ENCODE measurements around the gene CAMK1D. TPM values are rescaled to one million over a fixed set of nuclear protein-coding genes. Genes with fewer than 3 reads are reported as not detected.

Gene CAMK1D
- total RNA-seq, 1 experiment from 2014 or later = 6.0 TPM

GRCh38 chr10:12697764-12698163 is 348.4 kb downstream of the CAMK1D start:
- H3K4me1 ChIP-seq (replicated peaks; ENCODE audit: insufficient read depth) = peaks cover 9% of the 10 kb centered on the region; the same call in 1 of the 2 replicates
- H3F3A ChIP-seq (ENCODE audit: insufficient read depth, low read depth) = 0 out of 2 replicates have a peak, but pooled peaks cover 3% of the 10 kb centered on the region
- no peaks in the 10 kb centered on the region for H4K20me1 ChIP-seq (ENCODE audit: insufficient read depth)
- H3K4me2 ChIP-seq = no peak overlapping the region
- H3K36me3 ChIP-seq (ENCODE audit: low read depth) = no peaks in the 10 kb centered on the region
- no peak for DNase-seq
- no peak overlapping the region for H2AFZ ChIP-seq
- no peaks in the 10 kb centered on the region for H3K79me2 ChIP-seq (ENCODE audit: low read depth)
- BruUV-seq (replicated peaks) = no TSS peak
- no peaks in the 10 kb centered on the region for H3K27me3 ChIP-seq (ENCODE audit: insufficient read depth, low read depth)
- CTCF ChIA-PET = no interaction called here
- H3K27ac ChIP-seq = no peak overlapping the region
- H3K9me2 ChIP-seq (ENCODE audit: insufficient read depth) = no peaks in the 10 kb centered on the region
- H3K9me3 ChIP-seq (ENCODE audit: insufficient read depth, low read depth) = no peaks in the 10 kb centered on the region
- H3K4me3 ChIP-seq = no peak overlapping the region
- TF ChIP-seq, protein P1, sequence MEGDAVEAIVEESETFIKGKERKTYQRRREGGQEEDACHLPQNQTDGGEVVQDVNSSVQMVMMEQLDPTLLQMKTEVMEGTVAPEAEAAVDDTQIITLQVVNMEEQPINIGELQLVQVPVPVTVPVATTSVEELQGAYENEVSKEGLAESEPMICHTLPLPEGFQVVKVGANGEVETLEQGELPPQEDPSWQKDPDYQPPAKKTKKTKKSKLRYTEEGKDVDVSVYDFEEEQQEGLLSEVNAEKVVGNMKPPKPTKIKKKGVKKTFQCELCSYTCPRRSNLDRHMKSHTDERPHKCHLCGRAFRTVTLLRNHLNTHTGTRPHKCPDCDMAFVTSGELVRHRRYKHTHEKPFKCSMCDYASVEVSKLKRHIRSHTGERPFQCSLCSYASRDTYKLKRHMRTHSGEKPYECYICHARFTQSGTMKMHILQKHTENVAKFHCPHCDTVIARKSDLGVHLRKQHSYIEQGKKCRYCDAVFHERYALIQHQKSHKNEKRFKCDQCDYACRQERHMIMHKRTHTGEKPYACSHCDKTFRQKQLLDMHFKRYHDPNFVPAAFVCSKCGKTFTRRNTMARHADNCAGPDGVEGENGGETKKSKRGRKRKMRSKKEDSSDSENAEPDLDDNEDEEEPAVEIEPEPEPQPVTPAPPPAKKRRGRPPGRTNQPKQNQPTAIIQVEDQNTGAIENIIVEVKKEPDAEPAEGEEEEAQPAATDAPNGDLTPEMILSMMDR (conservative IDR thresholded peaks at IDR 0.05) = no peak
- no peak for TF ChIP-seq EZH2 (IDR thresholded peaks at IDR 0.05; ENCODE audit: low read depth)
- intact Hi-C loops (cut with micrococcal nuclease; ENCODE audit: unreplicated experiment) = no loop called here
- POLR2A ChIA-PET (ENCODE audit: unreplicated experiment) = no interaction called here

GRCh38 chr10:12699258-12699700 is 349.9 kb downstream of the CAMK1D start:
- Histone ChIP-seq H3K4me3 (no peak overlapping the region), H3K27me3 (ENCODE audit: insufficient read depth, low read depth) (no peaks in the 10 kb centered on the region), H3K4me1 (replicated peaks; ENCODE audit: insufficient read depth) (peaks cover 24% of the 10 kb centered on the region), H3K79me2 (ENCODE audit: low read depth) (peaks cover 3% of the 10 kb centered on the region; the same call in 1 of the 2 replicates), H2AFZ (no peak overlapping the region), H3K36me3 (ENCODE audit: low read depth) (no peaks in the 10 kb centered on the region), H4K20me1 (ENCODE audit: insufficient read depth) (no peaks in the 10 kb centered on the region), H3K9me3 (ENCODE audit: insufficient read depth, low read depth) (no peaks in the 10 kb centered on the region), H3F3A (ENCODE audit: insufficient read depth, low read depth) (peaks cover 14% of the 10 kb centered on the region), H3K9me2 (ENCODE audit: insufficient read depth) (no peaks in the 10 kb centered on the region), H3K4me2 (no peak overlapping the region), H3K27ac (no peak overlapping the region)
- no TSS peak for BruUV-seq (replicated peaks)
- intact Hi-C loops (cut with micrococcal nuclease; ENCODE audit: unreplicated experiment) = no loop called here
- no peak for TF ChIP-seq EZH2 (IDR thresholded peaks at IDR 0.05; ENCODE audit: low read depth)
- TF ChIP-seq, protein P1 (conservative IDR thresholded peaks at IDR 0.05) = no peak
- POLR2A ChIA-PET (ENCODE audit: unreplicated experiment) = no interaction called here
- CTCF ChIA-PET = no interaction called here
- no peak for DNase-seq

DNA sequence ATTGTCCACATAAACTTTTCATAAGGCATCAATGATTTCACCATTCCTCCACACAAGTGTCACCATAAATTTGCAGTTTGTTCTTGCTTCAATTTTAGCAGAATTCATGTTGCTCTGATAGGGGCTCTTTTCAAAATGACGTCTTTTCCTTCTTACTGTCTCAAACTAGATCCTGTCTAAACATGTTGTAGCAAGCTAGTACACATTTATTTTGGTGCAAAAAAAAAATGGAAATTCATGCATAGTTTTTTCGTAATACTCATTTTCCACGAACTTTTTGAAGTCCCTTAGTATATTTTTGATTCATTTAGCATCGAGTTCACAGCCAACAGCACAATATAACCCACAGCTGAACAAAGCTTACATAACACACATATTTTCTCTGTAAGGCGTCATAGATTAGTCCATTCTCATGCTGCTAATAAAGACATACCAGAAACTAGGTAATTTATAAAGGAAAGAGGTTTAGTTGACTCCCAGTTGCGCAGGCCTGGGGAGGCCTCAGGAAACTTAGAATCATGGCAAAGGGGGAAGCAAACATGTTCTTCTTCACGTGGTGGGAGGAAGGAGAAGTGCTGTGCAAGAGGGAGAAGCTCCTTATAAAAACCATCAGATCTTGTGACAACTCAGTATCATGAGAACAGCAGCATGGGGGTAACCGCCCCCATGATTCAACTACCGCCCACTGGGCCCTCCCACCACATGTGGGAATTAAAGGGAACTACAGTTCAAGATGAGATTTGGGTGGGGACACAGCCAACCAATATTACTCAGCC is 350.6 kb downstream of the CAMK1D start:
- no peak overlapping the region for H2AFZ ChIP-seq
- DNase-seq = no peak
- peaks cover 6% of the 10 kb centered on the region; the same call in 1 of the 2 replicates for H3K79me2 ChIP-seq (ENCODE audit: low read depth)
- POLR2A ChIA-PET (ENCODE audit: unreplicated experiment) = no interaction called here
- peaks cover 31% of the 10 kb centered on the region for H3K4me1 ChIP-seq (replicated peaks; ENCODE audit: insufficient read depth)
- no peaks in the 10 kb centered on the region for H3K9me2 ChIP-seq (ENCODE audit: insufficient read depth)
- no peak overlapping the region for H3K4me2 ChIP-seq
- no peak for TF ChIP-seq EZH2 (IDR thresholded peaks at IDR 0.05; ENCODE audit: low read depth)
- TF ChIP-seq, protein P1 (conservative IDR thresholded peaks at IDR 0.05) = no peak
- H3K4me3 ChIP-seq = no peak overlapping the region
- no peak overlapping the region for H3K27ac ChIP-seq
- BruUV-seq (replicated peaks) = no TSS peak
- no peaks in the 10 kb centered on the region for H3K27me3 ChIP-seq (ENCODE audit: insufficient read depth, low read depth)
- no peaks in the 10 kb centered on the region for H4K20me1 ChIP-seq (ENCODE audit: insufficient read depth)
- no peaks in the 10 kb centered on the region for H3K9me3 ChIP-seq (ENCODE audit: insufficient read depth, low read depth)
- CTCF ChIA-PET = no interaction called here
- peaks cover 20% of the 10 kb centered on the region for H3F3A ChIP-seq (ENCODE audit: insufficient read depth, low read depth)
- no peaks in the 10 kb centered on the region for H3K36me3 ChIP-seq (ENCODE audit: low read depth)
- intact Hi-C loops (cut with micrococcal nuclease; ENCODE audit: unreplicated experiment) = no loop called here

All from PC-9 (cell line).